ENCODE measurements around the gene EIF4E2. TPM values are rescaled to one million over a fixed set of nuclear protein-coding genes. Genes with fewer than 3 reads are reported as not detected.

The EIF4E2 gene
- total and polyA plus RNA-seq, 4 donors, result 43.7 to 77.7 (median 65.9) TPM

- Histone ChIP-seq H3K36me3 (ENCODE audit: control insufficient read depth in 4 of 4, insufficient read depth in 4 of 4, low read length in 4 of 4) (peaks cover 0 to 21% (median 8%) of the 10 kb centered on the region in 4 donors), H3K9ac (ENCODE audit: insufficient read depth in 1 of 2, low read length in 2 of 2) (peak overlapping the region in 1 of 2 donors; percentile 97), H3K27ac (ENCODE audit: low read depth in 1 of 2, low read length in 1 of 2) (peak overlapping the region in 1 of 2 donors; percentile 64), H3K9me3 (ENCODE audit: control insufficient read depth in 4 of 4, insufficient read depth in 3 of 4, low read length in 3 of 4) (peaks cover 0 to 8% (median 1%) of the 10 kb centered on the region in 4 donors), H3K4me3 (no peak overlapping the region), H3K27me3 (ENCODE audit: control insufficient read depth in 3 of 3, insufficient read depth in 3 of 3, low read length in 2 of 3) (no peaks in the 10 kb centered on the region), H3K4me1 (ENCODE audit: control insufficient read depth in 5 of 5, insufficient read depth in 5 of 5, low read length in 5 of 5) (peaks cover 6 to 16% (median 10%) of the 10 kb centered on the region in 5 donors)
- no peak for DNase-seq
- no peak for TF ChIP-seq CTCF (IDR thresholded peaks at IDR 0.05; ENCODE audit: control extremely low read depth, extremely low read depth)
- 75 to 85% methylated on average over 4 of the region's 4 CpGs for WGBS, 2 donors
- ATAC-seq (ENCODE audit: insufficient read depth, low FRiP score), result no peak
Measured at GRCh38 chr2:232551776-232552175, 1.3 kb downstream of the EIF4E2 start.

GRCh38 chr2:232556426-232556825 lies 5.9 kb downstream of the EIF4E2 start:
- Histone ChIP-seq H3K4me1 (ENCODE audit: control insufficient read depth in 5 of 5, insufficient read depth in 5 of 5, low read length in 5 of 5) (peaks cover 3 to 10% (median 6%) of the 10 kb centered on the region in 5 donors), H3K9me3 (ENCODE audit: control insufficient read depth in 4 of 4, insufficient read depth in 3 of 4, low read length in 3 of 4) (no peaks in the 10 kb centered on the region), H3K9ac (ENCODE audit: insufficient read depth in 1 of 2, low read length in 2 of 2) (no peak overlapping the region), H3K4me3 (no peak overlapping the region), H3K36me3 (ENCODE audit: control insufficient read depth in 4 of 4, insufficient read depth in 4 of 4, low read length in 4 of 4) (peaks cover 6 to 30% (median 15%) of the 10 kb centered on the region in 4 donors), H3K27ac (ENCODE audit: low read depth in 1 of 2, low read length in 1 of 2) (no peak overlapping the region), H3K27me3 (ENCODE audit: control insufficient read depth in 3 of 3, insufficient read depth in 3 of 3, low read length in 2 of 3) (no peaks in the 10 kb centered on the region)
- 81 to 91% methylated on average over 3 of the region's 3 CpGs for WGBS, 2 donors
- DNase-seq, result no peak
- TF ChIP-seq CTCF (IDR thresholded peaks at IDR 0.05; ENCODE audit: control extremely low read depth, extremely low read depth), result no peak
- ATAC-seq (ENCODE audit: insufficient read depth, low FRiP score), result no peak

GRCh38 chr2:232562515-232563151 lies 12.1 kb downstream of the EIF4E2 start:
- no peaks in the 10 kb centered on the region for H3K27me3 ChIP-seq (ENCODE audit: control insufficient read depth in 3 of 3, insufficient read depth in 3 of 3, low read length in 2 of 3)
- WGBS, 2 donors, result 84 to 87% methylated on average over 8 of the region's 8 CpGs
- H3K9ac ChIP-seq (ENCODE audit: insufficient read depth in 1 of 2, low read length in 2 of 2), result no peak overlapping the region
- no peaks in the 10 kb centered on the region for H3K9me3 ChIP-seq (ENCODE audit: control insufficient read depth in 4 of 4, insufficient read depth in 3 of 4, low read length in 3 of 4)
- peaks cover 0 to 2% (median 0%) of the 10 kb centered on the region in 5 donors for H3K4me1 ChIP-seq (ENCODE audit: control insufficient read depth in 5 of 5, insufficient read depth in 5 of 5, low read length in 5 of 5)
- H3K36me3 ChIP-seq (ENCODE audit: control insufficient read depth in 4 of 4, insufficient read depth in 4 of 4, low read length in 4 of 4), result peaks cover 19 to 57% (median 31%) of the 10 kb centered on the region in 4 donors
- TF ChIP-seq CTCF (IDR thresholded peaks at IDR 0.05; ENCODE audit: control extremely low read depth, extremely low read depth), result no peak
- DNase-seq (no peak), ATAC-seq (ENCODE audit: insufficient read depth, low FRiP score) (no peak)
- H3K4me3 ChIP-seq, result no peak overlapping the region
- no peak overlapping the region for H3K27ac ChIP-seq (ENCODE audit: low read depth in 1 of 2, low read length in 1 of 2)
